Right renal pelvis (tissue), 4 donors: ENCODE results near the gene ABTB1. TPM values are rescaled to one million over a fixed set of nuclear protein-coding genes. Genes with fewer than 3 reads are reported as not detected.
"Not testable (repeated sequence)": the region's sequence is repeated elsewhere in the genome, so short reads cannot be mapped to it uniquely, and the experiment has no call there.

ENCODE experiments used
- DNase-seq, 4 donors: peaks; one replicate each; pipeline ENCODE4 v3.0.0-alpha.2; 2013; ENCODE audit warnings: low read depth in 4 of 4, low spot score in 3 of 4, missing footprints in 1 of 4
- polyA plus RNA-seq, 4 donors: library from polyadenylated mRNA; unstranded; fragments of 120-200 nt; gene quantifications; one replicate each; pipeline ENCODE4 v1.2.1, GENCODE V29; 2013; ENCODE audit not compliant: insufficient read length in 4 of 4

The ABTB1 gene
- polyA plus RNA-seq, 4 donors = 17.9 to 25.5 (median 19.8) TPM

DNA sequence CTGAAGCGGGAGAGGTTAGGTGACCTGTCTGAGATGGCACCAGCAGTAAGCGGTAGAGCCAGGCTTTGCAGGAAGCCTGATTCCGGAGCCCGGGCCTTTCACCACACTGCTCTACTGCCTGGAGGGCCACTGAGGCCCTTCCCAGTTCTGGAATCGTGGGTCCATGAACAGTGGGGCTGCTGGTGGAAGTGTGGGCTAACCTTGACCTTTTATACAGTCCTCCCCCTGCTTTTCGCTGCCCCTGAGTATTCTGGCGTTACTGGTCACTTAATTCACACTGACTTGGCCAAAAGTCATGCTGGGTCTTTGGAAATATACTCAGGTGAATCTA, 2.6 kb upstream of the ABTB1 start:
- no peak for DNase-seq

DNA sequence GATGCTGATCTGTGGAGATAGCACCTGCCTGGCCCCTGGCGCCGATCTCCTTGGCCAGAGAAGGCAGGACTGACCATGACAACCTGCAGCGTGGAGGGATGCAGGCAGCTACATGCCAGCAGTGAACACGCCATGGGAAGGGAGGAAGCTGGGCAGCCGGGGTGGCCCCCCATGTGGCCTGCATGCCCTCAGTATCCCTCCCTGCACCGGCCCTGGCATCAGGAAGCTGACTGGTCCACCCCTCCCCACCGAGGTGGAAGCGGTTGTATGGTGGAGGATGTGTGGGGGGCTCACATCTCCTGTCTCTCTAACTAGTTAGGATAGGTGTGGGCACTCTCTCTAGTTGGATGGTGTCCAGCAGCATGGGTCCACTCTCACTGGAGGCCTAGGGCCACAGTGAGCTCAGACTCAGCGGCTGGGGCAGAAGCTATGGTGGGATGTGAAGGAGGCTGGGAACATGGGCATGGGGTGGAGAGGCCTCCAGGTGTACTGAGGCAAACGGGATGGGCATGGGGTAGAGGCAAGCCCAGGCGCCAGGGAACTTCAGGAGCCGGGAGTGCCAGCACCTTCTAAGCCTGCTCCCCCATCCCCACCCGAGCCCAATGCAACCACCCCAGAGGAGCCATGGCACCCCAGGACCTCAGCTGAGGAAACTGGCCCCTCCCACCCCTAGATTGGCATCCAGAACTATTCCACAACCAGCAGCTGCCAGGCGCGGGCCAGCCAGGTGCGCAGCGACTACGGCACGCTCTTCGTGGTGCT, 1.8 kb upstream of the ABTB1 start:
- DNase-seq = no peak

DNA sequence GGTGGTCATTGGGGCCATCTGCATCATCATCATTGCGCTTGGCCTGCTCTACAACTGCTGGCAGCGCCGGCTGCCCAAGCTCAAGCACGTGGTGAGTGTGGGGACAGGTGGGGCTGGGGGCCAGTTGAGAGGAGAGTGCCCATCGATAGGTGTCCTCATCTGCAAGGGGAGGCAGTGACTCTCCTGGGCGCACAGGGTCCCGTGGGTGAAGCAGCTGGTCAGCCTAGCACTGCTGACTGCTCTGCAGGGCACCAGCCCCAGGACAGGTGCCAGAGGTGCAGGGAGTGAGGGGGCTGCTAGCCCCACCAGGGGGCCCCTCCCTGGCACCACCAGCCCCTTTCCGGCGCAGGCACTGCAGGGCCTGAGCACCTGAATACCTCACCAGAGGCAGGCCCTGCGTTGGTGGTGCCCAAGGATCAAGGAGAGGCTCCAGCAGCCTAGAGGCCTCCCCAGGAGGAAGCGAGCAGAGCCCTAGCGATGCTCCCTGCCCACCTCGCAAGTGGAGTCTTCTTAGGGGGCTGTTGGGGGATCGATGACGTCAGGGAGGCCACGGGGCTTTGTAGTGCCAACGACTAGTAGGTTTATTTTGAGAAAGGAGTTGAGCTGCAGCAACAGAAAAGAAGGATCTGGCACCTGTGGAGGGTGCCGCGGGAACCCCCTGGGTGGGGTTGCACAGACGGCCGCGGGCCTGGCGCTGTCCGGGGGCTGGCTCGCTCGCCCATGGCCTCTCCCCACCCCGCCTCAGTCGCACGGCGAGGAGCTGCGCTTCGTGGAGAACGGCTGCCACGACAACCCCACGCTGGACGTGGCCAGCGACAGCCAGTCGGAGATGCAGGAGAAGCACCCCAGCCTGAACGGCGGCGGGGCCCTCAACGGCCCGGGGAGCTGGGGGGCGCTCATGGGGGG, 976 bp upstream of the ABTB1 start:
- no peak for DNase-seq

DNA sequence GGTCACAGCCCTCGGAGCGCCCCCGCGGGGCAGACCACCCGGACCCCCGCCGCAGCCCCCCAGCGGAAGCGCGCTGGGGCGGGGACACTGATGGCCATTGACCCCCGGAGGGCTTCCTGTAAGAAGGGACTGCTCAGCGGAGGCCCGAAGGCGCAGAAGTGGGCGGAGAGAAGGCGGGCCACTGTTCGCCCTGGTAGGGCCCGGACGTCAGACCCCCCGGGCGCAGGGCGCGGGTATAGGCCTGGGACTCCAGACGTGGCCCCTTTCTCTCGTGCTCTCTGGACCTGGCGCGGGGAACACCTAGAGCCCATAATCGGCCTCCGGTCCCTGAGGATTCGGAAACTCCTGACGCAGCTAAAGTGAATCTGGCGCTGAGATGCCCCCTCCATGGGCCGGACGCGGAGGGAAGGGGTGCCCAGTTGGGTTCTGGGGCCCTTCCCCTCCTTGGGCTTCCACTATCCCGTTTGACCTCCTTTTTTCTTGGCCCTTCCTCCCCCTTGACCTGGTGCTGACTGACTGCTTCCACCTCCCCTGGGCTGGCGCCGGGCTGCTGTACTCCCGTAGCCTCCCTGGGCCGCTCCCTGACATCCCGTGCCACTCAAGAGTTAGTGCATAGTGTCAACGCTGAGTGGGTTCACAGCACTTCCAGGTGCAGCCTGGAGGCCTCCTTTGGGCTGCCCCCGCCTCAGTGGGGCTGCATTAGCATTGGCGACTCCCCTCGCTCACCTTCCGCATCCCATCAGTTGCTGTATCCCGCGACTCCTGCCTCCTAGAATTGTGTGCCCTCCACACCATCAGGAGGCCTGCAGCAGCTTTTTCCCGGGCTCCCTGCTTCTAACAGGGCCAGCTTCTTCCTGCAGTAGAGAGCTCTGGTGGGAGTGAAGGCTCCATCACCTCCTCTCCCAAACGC, 694 bp downstream of the ABTB1 start:
- DNase-seq = no peak

DNA sequence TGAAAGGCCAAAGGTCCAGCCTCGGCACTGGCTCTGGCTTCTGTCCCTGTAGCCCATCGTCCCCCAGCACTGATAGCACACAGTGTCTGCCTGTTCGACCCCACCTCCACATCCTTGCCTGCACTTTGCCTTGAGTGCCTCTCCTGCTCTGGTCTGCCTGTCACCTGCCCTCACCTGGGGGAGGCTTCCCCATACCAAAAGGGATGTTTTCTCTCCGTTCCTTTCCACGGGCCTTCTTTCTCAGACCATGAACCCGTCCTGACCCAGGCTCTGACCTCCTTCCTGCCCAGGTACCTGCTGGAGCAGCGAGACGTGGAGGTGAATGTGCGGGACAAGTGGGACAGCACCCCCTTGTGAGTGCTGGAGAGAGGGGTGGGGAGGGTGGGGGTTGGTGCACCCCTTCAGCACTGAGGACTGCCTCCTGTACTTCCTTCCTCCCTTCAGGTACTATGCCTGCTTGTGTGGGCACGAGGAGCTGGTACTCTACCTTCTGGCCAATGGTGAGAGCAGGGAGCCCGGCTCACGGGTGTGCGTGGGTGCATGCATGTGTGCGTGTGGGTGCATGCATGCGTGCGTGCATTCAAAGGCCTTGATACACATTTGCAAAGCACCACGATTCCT, 1.5 kb downstream of the ABTB1 start:
- DNase-seq = no peak

DNA sequence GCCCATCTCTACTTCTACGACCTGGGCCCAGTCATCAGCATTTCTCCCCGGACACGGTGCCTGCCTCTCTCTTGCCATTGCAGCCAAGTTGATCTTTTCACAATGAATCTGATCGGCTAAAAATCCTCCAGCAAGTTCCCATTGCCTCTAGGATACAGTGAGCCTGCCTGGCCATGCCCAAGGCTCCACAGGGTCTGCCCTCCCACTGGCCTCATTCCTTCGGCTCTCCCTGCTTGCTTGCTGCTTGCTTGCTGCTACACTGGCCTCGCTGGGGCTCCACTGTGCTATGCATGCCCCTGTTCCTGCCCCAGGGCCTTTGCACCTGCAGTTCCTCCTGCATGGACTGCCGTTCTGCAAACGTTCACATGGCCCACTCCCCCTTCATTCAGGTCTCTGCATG, 2.0 kb downstream of the ABTB1 start:
- DNase-seq = no peak

DNA sequence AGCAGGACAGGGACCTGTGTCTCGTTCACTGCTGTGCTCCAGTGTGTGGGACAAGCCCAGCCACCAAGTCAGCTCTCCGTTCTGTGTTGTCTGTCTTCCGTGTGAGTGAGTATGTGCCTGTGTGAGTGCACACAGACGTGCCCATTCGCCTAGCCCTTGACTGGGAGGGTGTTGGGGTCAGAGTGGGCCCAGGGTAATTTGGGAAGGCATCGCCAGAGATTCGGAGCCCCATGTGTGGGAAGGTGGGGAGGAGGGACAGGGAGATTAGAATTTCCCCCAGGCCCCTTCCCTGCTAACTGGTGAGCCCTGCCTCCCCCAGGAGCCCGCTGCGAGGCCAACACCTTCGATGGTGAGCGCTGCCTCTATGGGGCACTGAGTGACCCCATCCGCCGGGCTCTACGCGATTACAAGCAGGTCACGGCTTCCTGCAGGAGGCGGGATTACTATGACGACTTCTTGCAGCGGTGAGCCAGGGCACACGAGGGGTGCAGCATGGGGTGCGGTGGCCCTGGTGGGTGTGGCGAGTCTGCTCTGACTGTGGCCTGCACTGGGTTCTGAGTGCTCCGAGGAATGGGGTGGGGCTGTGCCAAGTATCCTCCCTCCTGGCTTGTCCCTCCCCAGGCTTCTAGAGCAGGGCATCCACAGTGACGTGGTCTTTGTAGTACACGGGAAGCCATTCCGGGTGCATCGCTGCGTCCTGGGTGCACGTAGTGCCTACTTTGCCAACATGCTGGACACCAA, 3.1 kb downstream of the ABTB1 start:
- DNase-seq = no peak

DNA sequence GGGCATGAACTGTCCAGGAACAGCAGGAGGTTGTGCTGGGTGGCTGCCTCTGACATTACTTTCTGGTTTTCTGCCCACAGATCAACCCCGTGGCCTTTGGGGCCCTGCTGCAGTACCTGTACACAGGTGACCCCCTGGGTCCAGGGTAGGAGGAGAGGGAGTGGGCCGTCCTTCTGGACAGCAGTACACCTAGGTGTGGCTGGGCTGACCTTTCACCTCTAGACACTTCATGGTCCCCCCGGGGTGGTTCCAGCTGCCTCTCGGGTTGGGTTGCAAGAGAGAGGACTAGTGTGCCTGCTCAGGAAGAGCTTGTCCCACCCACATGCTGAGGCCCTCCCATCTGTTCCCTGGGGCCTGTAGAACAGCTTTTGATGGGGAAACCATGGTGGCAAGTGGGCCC, 3.7 kb downstream of the ABTB1 start:
- no peak for DNase-seq

DNA sequence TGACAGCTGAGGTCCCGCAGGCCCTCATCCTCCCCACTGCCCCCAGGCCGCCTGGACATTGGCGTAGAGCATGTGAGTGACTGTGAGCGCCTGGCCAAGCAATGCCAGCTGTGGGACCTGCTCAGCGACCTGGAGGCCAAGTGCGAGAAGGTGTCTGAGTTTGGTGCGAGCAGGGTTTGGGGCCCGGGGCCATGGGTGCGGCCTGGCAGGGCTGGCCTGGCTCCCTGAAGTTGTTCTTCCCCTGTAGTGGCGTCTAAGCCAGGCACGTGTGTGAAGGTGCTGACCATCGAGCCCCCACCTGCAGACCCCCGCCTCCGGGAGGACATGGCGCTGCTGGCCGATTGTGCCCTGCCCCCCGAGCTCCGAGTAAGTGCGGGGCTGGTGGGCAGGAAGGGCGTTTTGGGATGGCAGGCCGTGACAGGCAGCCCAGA, 4.2 kb downstream of the ABTB1 start:
- no peak for DNase-seq

DNA sequence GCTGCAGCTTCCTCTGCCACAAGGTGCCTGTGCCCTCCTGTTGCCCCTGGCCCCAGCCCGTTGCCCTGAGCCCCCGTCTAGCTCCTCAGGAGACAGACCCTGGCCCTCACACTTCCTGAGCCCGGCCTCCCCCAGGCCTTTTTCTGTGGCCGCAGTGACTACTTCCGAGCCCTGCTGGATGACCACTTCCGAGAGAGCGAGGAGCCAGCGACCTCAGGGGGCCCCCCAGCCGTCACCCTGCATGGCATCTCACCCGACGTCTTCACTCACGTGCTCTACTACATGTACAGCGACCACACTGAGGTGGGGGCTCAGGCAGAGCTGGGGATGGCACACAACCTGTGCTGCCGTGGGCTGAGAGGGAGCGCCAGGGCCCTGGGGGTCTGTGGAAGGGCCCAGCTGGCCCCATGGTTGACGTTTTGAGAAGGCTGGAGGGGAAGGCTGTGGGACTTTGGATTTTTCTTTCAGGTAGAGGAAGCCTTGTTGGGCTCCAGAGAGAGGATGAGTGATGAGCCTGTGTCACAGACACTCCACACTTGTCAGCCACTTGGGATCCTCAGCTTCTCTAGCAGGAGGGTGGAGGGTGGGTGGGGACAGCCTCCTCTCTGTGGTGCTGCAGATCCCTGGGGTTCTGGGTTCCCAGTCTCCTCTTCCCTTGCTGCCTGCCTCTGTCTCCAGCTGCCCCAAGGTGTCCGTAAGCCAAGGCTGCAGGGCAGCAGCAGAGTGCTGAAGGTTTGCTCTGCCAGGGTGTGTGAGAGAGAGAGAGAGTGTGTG, 5.0 kb downstream of the ABTB1 start:
- DNase-seq = no peak

DNA sequence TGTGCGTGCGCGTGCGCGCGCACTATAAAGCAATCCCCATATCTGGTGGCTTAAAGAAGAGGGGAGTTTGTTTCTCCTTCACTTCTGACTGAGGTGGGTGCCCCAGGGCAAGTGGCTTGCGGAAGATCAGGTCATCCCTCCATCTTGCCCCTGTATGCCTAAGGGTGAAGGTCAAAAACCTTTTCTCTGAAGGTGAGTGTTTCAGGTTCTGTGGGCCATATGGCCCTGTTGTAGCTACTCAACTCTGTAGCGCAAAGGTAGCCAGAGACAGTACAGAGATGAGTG, 5.5 kb downstream of the ABTB1 start:
- no peak for DNase-seq

DNA sequence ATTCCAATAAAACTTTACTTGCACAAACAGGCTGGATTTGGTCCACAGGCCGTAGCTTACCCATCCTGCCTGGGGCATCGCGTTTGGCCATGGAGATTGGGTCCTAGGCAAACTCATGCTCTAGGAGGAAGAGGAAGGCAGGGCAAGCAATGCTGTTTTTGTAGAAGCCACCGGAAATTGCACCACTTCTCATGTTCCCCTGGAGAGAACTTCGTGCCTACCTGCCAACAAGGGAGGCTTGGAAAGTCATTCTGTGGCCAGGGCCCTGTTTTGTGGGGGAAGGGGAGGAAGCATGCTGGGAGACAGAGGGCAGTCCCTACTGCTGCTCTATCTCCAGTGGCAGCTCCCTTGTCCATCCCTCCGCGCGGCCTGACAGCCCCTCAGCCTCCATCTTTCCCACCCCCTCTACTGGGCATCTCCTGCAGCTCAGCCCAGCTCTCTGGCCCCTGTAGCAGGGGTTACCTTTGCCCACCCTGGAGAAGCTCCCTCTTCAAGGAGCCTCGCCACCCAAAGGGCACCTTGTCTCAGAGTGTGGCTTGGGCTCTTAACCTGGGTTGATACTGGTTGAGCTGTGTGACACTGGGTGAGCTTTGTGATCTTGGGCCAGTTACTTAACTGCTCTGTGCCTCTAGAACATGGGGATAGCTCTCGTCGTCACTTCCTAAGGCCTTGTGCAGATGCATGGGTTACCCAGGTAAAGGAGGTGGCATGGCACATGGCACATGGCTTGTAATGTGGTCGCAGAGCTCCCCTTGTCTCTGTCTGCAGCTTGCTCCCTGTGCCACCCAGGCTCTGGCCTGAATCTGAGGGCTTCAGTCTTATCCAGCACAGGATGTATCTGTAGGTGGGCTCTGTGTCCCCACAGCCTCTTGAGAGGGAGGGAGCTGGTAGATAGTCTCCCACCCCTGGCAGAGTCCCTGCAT, 6.1 kb downstream of the ABTB1 start:
- DNase-seq = no peak

DNA sequence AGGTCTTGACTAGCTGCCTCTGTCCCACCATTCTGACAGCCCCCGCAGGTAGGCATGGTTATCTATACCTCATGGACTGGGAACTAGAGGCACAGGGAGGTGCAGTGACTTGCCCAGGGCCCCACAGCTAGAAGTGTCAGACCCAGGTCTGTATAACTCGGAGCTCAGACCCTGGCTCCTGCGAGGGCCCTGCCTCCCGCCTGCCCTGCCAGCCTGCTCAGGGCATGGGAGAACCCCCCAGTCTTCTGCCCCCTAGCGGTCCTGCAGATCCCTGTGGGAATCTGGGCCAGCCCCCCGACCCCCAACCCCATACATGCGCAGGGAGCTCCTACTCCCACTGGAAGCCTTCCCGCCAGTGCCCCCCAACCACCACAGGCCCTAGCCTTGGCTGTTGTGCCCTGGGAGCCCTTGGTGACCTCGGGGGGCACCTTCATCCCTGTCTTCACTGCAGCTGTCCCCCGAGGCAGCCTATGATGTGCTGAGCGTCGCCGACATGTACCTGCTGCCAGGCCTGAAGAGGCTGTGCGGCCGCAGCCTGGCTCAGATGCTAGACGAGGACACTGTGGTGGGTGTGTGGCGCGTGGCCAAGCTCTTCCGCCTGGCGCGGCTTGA, 6.9 kb downstream of the ABTB1 start:
- DNase-seq = no peak

DNA sequence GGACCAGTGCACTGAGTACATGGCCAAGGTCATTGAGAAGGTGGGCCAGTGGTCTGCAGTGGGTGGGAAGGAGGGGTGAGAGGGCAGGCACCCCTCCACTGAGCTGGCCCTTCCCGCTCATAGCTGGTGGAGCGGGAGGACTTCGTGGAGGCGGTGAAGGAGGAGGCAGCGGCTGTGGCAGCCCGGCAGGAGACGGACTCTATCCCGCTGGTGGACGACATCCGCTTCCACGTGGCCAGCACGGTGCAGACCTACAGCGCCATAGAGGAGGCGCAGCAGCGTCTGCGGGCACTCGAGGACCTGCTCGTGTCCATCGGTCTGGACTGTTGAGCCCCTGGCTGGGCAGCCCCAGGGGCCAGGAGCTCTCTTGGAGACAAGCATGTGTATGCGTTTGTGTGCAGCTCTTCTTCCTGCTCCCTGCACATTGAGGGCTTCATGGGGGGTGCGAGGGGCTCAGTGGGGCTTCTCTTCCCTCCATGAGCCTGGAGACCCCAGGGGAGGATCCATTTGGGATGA, 7.5 kb downstream of the ABTB1 start:
- DNase-seq = no peak

DNA sequence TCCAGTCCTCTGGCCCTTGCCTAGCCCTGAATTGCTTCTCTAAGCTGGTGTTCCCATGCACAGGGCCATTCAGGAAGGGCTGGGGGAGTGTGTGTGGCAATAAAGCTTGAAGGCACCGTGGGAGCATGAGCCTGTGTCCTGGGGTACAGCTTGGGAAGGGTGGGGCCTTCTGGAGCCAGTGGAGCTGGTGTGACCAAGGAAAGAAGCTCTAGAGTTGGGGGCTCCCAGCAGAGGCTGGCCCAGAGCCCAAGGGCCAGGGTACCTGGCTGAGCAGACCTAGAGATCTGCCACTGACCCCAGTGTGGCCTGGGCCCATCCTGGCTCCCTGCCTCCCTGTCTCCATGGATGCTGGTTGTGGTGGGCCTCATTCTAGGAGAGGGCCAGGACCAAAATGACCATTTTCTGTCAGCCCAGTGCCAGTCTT, 8.1 kb downstream of the ABTB1 start:
- DNase-seq = no peak

DNA sequence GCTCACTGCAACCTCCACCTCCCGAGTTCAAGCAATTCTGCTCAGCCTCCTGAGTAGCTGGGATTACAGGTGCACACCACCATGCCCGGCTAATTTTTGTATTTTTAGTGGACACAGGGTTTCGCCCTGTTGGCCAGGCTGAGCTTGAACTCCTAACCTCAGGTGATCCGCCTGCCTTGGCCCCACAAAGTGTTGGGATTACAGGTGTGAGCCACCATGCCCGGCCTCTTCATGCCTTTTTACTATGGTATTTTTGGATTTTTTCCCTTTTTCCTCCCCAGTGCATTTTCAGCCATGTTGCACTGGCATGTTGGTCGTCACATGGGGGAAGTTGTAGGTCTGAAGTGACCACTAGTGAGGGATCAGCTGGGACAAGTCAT, 9.4 kb downstream of the ABTB1 start:
- DNase-seq = not testable (repeated sequence)

DNA sequence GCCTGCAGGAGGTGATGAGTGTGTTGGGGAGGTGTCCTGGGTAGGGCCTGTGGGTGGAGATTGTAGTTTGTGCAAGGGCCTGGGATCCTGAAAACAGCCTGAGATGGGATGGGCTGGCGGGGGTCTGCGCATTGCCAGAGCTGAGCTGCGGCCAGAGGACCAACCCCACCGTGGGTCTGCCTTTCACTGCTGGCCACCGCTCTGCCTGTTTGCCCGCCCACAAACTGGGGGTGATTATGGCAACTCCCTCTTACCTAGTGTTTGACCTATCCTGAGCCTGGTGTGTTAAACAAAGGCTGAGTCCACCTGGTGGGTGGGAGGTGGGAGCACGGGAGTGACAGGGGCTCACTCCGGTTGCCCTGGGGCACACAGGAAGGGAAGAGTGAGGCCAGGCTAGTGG, 9.8 kb downstream of the ABTB1 start:
- no peak for DNase-seq
